GM15510 (cell line): ENCODE measurements around the gene NENF.

Experiments
- POLR2A ChIP-seq: IDR thresholded peaks from 3 replicates; pipeline ENCODE4 v1.6.1; 2011; ENCODE audit warnings: borderline replicate concordance; ENCODE audit not compliant: insufficient read length; ENCODE audit errors: extremely low read depth

Gene NENF

DNA sequence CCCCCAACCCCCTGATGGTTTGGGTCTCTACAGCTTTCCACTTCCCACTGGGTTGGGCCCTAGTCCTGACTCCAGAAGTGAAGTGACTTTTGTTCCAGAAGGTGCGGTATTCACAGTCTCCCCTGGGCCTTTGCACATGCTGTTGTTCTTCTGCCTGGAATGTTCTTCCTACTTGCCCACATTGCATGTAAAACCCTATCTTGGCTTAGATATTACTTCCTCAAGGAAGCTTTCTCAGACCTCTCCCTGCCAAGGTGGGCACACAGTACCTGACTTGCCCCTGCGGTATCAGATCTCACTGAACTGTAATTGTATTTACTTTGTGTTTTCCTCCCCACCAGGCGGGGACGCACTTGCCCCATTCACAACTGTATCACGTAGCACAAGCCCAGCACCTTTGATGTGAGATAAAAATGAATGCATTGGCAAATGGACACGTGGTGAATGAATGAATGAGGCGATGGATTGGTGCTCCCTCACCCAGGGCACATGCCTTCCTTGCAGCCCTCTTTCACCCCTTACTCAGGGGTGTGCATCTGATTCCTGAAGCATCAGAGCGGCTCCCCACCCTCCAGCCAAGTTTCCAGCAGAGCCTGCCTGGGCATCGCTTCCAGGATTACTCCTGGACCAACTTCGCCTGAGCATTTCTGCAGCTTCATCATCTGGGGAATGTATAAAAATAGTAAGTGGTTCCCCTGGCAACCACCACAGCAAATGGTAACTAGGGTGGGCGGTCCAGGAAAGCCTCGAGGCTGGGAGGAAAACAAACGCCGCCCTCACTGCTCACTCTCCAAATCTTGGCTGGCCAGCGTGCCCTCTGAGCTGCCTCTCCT, 19.8 kb downstream of the NENF start:
- no peak for TF ChIP-seq POLR2A

DNA sequence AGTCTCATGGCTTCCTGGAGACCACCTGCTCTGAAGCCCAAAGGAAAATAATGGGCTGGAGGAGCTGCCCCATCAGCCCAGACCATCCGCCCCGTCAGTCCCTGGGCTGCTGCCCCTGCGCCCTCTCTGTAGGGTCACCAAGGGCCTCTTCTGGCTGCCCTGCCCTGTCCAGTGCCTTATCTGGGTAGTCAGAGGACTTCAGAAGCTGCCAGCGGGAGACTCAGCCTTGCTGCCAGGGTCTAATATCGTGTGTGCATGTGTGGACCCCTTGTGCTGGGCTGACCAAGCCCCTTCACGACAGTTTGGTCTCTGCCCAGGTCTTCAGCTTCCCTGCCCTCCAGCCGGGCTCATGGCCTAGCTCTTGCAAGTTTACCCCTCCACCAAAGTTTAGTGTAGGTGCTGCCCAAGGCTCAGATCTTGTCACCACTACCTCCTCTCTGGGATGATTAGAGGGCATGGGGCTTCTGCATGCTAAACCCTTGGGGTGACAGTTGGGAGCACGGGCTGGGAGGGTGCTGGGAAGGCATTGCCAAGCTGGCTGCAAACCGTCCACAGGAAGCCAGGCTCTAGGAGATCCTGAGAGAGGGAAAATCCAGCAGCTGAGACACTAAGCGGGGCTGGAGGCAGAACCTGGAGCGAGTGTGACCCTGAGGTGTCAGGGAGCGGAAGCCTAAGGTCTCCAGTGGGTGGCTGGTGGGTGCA, 20.6 kb downstream of the NENF start:
- no peak for TF ChIP-seq POLR2A

DNA sequence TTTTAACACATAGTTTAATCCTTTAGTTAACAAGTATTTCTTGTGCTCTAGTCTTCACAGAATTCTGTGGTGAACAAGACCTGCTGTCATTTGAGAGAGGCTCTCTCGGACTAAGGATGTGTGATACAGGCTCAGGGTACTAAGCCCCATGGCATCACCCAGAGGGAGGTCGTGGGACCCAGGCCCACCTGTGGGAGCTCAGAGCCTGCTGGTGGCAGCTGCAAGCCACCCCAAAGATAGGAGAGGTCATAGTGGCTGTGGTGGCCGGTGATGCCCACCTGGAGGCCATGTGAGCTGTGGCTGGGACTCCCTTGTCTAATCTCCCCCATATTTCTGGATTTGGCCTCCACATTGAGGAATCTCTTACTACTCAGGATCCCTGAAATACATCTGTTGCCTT, 22.0 kb downstream of the NENF start:
- no peak for TF ChIP-seq POLR2A

DNA sequence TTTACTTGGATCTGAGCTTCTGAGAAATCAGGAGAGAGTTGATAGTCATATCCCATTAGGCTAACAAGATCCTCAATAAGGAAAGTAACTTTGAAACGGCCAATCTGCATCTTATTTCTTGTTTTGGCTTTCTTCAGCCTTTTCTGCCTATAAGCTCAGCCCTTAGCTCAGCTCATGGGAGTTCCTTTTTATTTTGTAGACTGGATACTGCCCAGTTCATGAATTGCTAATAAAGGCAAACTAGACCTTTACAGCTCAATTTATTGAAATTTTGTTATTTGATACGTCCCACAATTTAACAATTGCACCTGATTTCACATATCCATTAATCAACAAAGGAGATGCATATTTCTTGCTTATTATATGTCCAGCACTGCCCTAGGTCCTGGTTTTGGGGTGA, 22.7 kb downstream of the NENF start:
- no peak for TF ChIP-seq POLR2A

DNA sequence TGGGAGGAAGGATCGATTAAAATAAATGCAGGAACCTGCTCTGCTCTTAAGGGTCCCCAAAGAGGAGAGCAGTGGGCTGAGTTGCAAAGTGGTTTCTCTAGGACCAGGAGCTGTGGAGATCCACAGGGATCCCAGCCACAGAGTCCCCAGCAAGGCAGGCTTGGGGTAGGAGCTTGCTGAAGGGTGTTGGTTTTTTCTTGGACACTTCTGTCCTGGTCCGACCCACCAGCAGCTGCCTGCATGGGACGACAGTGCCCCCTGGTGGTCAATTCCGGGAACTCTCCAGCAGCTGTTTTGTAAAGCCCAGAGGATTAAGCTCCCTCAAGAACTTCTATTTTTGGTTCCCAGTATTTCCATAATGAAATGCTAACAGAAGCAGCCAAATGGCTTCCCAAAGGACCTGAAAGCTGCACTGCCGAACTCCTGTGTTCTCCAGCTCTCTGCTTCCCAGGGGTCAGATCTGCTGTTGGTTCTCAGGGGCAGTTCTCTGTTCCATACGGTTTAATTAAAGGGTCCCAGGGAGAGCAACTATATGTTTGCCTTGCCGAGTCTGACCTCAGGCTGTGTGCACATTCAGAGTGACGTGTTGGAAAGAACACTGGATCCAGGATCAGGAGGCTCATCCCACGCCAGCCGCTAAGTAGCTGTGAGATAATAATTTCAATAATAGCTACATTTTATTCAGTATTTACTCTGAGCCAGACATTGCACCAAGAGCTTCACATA, 23.2 kb downstream of the NENF start:
- no peak for TF ChIP-seq POLR2A

DNA sequence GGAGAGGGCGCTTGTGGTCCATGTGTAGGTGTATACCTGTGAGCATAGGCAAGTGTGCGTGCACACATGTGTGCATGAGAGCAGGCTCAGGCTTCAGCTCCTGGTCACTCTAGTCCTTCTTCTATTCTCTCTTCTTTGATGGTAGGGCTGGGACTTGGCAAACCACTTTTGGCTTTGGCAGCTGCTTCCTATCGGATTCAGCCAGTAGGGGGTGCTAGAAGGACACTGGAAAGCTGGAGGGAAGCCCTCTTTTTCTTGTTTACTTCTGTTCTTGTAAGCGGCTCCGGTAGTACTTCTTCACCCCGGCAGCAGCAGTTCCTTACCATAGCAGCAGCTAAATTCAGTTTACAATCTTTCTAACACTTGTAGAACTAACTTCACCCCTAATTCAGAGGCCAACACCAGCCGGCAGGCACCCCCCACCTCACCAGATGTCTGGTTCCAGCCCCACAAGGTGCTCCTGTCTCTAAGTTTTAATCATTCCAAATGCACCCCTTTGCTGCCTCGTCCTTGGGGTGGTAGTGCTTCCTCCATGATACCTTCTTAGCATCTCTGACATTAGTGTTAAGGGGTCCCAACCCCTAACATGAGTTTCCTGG, 25.1 kb downstream of the NENF start:
- no peak for TF ChIP-seq POLR2A

DNA sequence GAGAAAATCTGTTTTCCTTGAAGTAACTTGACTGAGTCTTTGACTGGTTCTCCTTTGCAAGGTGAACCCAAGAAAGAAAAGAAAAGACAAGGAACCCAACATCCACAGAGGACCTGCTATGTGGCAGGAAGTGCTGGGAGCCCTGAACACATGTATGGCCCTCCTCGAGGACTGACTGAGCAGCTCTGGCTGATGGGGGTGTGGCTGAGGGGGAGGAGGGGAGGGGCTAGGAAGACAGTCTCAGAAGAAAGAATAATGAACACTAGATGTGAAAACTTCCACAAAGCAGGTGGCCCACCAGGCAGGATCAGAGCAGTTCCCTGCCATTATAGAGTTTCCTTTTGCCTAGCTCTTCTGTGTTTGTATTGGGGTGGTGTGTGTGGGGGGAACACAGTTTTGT, 26.1 kb downstream of the NENF start:
- no peak for TF ChIP-seq POLR2A

DNA sequence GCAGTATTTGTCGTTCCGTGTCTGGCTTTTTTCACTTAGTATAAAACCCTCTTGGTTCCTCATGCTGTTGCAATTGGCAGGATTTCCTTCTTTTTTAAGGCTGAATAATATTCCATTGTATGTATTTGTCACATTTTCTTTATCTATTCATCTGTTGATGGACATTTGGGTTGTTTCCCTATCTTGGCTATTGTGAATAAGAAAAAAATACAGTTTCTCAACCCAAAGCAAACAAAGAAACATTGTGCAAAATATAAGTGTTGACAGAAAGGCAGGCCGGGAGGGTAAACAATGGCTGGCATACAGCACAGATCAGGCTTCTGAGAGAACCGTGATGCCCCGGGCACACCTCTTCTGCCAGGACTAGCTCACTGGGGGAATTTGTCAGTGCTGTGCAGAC, 26.9 kb downstream of the NENF start:
- no peak for TF ChIP-seq POLR2A

DNA sequence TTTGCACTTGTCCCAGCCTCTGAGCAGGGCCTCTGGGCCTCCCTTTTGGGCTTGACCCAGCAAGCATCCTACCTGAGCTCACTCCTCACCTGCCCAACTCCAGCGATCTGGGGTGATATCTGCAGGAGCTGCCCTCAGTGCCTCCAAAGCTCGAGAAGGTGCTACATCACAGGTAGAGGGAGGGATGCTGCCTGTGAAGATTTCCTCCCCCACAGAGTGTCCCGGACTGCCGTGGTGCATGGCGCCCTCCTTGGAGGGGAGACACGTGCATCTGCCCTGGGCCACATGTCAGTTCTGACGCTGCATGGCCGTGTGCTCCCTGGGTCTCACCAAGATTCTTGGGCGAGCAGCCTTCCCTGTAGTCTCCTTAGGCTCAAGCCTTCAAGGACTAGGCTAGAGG, 27.7 kb downstream of the NENF start:
- no peak for TF ChIP-seq POLR2A

DNA sequence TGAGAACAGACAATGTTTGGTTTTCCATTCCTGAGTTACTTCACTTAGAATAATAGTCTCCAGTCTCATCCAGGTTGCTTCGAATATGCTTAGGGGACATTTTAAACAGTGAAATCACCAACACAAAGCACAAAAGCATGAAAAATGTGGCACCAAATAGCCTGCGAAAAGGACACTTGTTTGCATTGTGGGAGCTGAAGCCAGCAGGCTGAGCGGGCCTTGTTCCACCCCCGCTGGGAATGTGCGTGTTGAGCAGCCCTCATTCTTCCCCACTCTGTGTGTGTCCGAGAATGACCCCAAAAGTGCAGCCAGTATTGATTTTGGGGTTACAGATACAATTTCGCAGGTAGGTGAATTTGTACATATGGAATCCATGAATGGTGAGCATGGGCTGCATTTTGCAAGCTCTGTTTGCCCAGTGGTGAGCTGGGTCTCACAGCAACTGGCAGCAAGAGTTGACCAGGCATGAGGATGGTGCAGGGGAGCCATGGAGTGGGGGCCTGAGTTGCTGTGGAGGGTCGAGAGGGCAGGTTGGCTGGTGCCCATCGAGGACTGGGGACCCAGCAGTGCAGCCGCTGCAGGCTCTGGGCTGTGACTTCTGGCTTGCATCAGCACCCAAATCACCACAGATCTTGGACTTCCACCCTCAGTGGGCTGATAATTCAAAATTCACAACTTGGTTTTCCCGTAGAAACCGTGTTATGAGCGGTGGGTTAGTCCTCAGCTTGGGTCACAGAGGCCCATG, 29.4 kb downstream of the NENF start:
- TF ChIP-seq POLR2A, result no peak

DNA sequence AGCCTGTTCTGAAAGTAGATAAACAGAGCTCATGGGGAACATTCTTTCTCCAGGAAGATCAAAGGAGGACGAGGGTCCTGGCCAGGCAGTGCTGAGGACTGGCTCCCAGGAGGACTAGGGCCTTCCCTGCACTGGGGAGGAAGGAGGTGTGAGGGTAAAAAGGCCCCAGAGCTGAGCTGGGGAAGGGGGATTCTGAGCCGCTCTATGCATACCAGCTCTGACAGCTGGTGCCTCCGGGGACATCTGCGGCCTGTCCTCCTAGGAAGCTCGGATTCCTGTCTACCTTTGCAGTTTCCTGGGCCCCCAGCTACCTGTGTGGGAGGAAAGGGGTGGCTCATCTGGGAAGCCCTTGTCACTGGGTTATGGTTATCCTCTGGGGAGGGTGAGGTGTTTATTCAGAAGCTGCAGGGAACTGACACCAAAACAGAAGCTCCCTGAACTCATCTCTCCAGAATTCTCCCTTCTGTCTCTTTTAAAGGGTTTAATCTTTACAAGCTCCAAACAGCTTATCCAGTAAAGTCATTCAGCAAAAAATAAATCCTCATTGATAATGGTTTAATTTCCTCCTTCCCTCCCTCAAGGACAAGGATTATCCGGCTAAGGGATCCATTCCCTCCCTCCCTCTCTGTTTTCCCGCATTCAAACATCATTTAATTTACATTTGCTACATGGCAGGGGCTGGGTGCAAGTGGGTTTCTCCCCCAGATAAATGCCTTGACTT, 31.0 kb downstream of the NENF start:
- TF ChIP-seq POLR2A, result no peak

DNA sequence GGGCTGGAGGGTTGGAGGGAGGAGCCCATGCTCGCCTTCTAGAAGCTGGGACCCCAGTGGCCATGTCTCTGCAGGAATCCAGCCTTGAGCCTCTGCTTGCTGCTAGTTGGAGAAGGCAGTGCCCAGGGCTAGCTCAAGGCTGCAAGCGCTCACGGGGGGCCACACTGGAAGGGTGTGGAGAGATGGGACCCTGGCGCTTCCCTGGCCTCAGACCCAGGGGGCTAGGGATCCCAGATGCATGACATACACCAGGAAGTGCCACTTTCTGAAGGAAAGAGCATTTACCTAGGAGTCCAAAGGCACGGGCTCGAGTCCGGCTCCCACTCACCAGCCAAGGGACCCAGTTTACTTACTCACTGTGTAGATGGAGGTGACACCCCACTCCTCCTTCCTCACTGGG, 32.6 kb downstream of the NENF start:
- TF ChIP-seq POLR2A, result no peak

DNA sequence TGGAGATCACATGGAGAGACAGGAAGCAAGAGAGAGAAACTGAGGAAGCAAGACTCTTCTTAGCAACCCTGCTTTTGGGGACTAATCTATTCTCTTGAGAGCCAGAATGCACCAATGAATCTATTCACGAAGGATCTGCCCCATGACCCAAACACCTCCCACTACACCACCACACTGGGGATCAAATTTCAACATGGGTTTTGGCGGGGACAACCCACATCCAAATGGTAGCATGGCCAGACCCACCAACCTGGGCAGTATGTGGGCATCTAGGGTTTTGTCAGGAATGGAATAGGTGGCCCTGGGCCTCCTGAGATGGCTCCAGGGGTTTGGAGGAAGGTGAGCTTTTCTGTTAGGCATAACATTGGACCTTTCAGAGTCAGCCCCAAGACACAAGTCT, 33.7 kb downstream of the NENF start:
- no peak for TF ChIP-seq POLR2A
